Measurements from ENCODE around the gene ANKH.
A peak's percentile ranks its signal among the peaks of the same experiment; 100 is the strongest.

The ANKH gene

GRCh38 chr5:14787801-14788579 is 83.6 kb downstream of the ANKH start:
- DNase-seq = no peak

DNA sequence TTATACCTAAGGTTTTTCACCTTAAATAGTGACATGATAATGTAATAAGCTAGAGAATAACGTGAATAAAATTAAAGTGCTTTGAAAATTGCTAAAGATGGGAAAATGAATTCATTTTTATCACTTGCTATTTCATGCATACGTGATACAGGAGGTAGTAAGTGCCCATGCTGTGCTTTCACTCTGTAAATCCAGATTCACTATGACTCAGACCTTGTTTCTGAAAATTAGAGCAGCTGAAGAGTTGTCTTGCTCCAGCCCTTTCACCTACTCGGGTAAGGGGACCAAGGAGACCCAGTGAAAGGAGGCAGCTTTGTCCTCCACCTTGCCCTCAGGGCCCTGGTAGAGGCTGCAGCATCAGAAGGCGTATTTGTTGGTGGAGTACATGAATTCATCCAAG is 87.9 kb downstream of the ANKH start:
- no peak for DNase-seq

DNA sequence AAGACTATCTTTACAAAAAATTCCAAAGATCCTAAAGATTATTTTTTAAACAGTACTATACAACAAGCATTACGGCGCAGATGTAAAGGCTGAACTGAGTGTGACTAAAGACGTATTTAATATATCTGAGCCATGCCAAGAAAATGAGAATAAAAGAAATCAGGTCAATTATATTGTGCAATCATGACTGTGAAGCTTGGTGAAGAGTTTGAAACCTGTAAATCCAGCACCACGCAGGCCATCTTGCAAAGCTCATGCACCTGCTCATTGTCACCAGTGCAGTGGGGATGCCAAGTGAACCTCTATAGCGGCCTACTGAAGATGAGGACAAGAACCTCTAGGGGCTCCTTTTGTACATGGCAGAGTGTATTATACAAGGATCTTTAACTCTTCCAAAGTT is 89.0 kb downstream of the ANKH start:
- DNase-seq = no peak

DNA sequence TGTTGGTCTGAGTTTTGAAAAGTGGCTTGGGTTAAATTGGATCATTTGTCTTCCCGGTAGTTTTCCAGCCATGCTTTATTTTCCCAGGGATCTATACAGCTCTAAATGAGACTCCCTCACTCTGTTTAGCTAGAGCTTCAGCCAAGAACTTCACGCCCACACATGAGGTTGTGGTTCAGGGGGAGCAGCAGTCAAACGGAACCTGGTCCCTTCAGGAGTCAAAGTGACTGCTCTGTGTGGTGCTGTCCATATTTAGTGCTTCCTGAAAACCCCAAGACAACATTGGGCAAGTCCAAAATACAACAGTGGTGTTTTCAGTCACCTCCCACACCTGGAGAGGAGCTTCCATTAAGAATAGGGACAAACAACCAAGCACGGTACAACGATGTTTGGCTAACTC is 90.5 kb downstream of the ANKH start:
- DNase-seq = no peak

DNA sequence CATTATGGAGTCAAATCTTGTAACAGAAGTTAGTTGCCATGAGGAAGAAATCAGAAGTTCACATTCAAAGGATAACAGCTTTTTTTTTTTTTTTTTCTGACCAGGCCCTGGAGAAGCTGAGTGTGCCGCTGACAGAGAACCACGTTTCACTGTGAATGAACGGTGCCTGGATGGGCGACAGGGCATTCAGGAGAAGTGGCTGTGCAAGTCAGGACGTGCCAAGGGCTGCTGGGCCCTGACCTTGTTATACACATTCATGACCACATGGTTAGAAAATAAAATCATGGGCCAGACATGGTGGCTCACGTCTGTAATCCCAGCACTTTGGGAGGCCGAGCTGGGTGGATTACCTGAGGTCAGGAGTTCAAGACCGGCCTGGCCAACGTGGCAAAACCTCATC is 91.6 kb downstream of the ANKH start:
- DNase-seq = no peak

DNA sequence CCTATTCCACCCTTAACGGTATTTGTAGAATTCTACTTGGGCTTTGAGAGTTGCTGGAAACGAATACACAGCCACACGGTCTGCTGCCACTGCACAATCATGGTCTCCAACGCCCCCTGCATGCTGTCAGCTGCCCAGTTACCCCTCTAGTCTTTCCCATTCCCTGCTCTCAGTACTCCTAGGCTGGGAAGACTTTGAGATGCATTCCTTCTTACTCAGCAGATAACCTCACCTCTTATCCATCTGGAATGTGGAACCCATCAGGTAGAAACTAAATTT is 92.8 kb downstream of the ANKH start:
- no peak for DNase-seq

DNA sequence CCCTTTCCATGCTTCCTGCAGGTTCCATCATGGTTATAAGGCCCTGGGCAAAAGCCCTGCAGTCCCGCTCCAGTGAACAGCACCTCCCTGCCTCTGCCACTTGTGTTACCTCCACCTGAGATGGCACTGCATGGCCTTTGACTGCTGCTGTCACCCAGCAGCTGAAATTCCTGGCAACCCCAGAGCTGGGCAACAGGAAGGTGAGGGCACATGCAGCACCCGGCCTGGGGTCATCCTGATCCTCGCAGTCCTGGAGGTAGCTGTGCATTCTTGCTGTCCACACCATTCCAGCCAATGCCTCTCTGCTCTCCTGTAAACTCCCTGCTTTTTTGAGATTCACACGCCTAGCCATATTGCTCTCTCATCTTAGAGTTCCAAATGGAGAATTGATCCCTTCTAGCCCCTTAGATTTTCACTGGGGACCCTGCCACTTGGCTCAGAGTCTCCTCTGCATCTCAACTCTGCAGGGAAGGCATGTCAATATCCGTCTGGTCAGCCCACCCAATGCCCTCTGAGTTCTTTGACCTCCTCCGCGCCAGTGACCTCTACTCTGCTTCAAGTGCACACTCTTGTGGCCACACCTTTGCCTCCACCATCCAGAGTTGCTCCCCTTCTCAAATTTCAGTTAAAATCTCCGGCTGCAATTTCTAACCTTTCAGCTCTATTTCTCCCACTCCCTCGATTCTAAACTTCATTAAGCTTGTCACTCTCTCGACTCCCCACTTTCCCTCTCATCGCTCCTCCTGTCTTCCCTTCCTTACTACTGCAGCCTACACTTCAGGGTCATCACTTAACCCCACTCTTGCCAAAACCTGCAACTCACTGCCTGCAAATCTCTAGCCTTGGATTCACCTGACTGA is 93.4 kb downstream of the ANKH start:
- DNase-seq = no peak

DNA sequence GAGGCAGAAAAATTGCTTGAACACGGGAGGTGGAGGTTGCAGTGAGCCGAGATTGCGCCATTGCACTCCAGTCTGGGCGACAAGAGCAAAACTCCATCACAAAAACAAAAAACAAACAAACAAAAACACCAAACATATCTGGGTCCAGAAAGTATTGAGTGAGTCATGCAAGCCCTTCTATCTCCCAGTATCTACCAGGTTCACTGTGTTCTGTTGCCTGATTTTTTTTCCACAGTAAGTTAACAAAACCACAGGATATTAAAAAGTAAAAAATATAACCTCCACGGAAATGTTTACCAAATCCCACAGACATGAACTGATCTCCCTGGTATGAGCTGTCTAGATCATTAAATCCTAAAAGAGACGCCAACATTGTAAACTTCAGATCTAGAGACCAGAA is 94.4 kb downstream of the ANKH start:
- DNase-seq = no peak

DNA sequence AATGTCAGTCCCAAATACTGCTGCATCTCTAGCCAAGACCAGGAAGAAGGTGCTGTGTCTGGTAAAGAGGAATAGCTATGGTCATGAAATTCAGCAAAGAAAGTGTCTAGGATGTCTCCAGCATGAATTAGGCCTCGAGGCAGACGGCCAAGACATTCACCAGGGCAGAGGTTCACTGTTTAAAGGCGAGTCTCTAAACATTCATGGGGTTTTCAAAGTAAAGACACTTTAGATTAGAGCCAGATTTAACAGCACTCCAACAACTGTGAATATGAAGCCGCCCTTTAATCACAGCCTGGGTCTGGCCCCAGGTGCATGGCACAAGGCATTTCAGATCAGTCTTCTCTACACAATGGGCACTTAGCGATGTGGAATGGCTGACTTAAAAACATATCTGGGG is 95.0 kb downstream of the ANKH start:
- no peak for DNase-seq

DNA sequence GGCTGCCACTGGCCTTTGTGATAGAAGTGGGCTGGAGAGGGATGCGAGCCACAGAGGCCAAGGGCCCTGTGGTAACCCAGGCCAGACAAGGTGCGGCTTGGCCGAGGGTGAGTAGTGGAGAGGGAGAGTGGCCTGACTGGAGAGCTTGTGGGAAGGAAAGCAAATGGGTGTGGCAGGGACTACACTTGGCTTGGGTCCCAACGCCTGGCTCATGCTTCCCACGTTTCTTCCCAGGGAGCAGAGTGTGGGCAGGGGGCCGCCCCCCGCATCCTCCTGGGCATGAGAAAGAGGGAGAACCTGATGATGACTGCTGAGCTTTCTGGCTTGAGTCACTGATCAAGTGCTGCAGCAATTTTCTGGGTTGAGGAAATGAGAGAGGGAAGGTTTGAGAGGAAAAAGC is 95.7 kb downstream of the ANKH start:
- DNase-seq = peak; percentile 36

DNA sequence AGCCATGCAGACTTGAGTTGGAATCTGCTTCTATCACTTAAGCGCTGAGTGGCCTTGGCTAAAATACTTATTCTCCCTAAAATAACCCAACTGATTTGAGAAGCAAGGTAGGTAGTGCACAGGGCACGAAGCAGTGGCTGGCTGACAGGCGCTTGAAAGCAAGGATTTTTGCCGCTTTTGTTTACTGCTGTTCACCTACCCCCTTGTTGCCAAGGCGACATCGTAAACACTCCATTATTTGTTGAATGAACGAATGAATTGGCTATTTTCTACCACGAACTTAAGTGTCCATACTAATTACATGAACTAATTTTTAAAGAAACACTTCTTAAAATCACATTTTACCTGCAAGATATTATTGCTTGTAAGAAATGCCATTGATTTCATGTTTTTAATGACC is 98.0 kb downstream of the ANKH start:
- DNase-seq = peak; percentile 94

DNA sequence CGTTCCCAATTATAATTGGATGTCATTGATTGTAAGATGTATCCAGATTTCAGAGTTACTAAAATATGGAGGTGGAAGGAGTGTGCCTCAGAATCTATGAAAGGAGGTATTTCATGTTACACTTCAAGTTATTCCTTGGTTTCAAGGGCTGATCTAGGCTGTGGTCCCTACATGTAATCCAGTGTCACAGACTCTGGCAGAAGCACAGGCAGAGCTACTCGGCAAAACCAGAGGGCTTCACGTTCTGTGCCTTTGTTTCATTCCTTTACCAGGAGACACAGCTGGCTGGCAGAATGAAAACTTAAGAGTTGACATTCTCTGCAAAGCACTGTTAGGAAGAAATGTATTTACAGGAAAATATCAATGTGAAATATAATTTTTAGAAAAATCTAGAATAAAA is 99.6 kb downstream of the ANKH start:
- no peak for DNase-seq

- DNase-seq = no peak
These were observed 100.4 kb downstream of the ANKH start for GRCh38 chr5:14771189-14771588.

GRCh38 chr5:14768508-14769365 is 102.8 kb downstream of the ANKH start:
- DNase-seq = no peak

DNA sequence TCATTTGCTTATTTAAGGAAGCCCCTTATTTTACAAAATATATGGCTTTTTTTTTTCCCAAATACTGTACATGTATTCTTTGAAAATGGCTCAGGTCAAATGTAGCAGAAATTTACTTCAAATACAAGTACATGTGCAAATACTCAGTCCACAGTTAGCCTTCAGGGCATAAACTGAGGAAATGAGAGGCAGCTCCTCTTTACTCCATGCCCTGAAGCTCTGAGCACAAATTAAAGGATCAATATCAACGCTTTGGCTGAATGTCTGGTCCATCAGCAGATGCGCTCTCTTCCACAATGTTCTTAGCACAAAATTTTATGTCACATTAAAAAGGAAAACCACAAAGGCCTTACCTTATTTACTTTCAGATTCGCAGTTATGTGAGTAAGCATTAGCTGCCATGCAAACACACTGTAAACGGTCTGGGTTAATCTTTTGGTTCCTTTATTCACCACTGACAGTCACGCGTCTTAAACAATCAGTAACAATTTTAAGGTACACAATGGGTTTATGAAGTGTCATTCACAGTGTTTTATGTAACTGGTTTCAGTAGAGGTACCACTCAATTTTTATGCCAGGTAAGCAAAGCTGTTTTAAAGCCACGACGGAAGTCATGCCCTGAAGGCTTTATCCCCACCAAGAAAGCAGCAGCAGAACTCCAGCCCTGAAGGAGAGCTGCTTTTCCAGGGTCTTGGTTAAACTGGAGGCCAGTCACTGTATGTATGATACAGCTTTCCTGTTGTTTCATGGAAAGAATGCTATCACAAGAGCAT is 103.7 kb downstream of the ANKH start:
- DNase-seq = peak; percentile 100

GRCh38 chr5:14767053-14767452 is 104.5 kb downstream of the ANKH start:
- DNase-seq = no peak

- DNase-seq = no peak
These were observed 105.0 kb downstream of the ANKH start for GRCh38 chr5:14766584-14766983.

DNA sequence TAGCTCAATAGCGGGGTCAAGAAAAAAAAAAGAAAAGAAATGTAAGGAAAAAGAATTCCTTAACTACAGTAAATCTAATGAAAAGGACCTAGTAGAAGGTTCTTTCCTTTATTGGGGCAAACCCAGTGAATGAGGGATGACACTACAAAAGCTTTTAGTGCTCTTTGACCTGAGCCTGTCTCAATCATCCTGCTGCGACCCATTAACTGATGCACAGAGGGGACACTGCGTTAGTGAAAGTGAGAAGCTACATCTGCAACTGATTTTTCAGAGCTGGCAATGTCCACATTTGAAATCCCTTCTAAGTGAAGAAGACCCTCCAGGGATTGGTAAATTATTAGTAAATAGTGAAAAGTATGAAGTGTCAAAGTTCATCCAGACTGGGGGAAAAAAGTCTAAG is 106.0 kb downstream of the ANKH start:
- no peak for DNase-seq

- DNase-seq = no peak
These were observed 108.9 kb downstream of the ANKH start for GRCh38 chr5:14762549-14763216.

- DNase-seq = no peak
These were observed 111.0 kb downstream of the ANKH start for GRCh38 chr5:14760548-14761002.

- no peak for DNase-seq
These were observed 111.6 kb downstream of the ANKH start for GRCh38 chr5:14759744-14760547.

Measured in NCI-H748 treated with DMSO at 0.1 percent for 48 hours (cell line).